GM18505 (cell line): ENCODE results near the gene MEIS3.
"Not testable (repeated sequence)": the region's sequence is repeated elsewhere in the genome, so short reads cannot be mapped to it uniquely, and the experiment has no call there.

Experiments used
- ATAC-seq: cut with Tn5 transposase; IDR thresholded peaks from one replicate; pipeline ENCODE4 v1.9.1; 2021; ENCODE audit not compliant: unreplicated experiment
- POLR2A ChIP-seq: IDR thresholded peaks from 4 replicates; pipeline ENCODE4 v1.6.1; 2011; ENCODE audit warnings: borderline replicate concordance; ENCODE audit not compliant: insufficient read depth, insufficient read length; ENCODE audit errors: extremely low read depth

MEIS3 gene

GRCh38 chr19:47405197-47405550 is 14.2 kb downstream of the MEIS3 start:
- TF ChIP-seq POLR2A: no peak
- ATAC-seq: no peak

DNA sequence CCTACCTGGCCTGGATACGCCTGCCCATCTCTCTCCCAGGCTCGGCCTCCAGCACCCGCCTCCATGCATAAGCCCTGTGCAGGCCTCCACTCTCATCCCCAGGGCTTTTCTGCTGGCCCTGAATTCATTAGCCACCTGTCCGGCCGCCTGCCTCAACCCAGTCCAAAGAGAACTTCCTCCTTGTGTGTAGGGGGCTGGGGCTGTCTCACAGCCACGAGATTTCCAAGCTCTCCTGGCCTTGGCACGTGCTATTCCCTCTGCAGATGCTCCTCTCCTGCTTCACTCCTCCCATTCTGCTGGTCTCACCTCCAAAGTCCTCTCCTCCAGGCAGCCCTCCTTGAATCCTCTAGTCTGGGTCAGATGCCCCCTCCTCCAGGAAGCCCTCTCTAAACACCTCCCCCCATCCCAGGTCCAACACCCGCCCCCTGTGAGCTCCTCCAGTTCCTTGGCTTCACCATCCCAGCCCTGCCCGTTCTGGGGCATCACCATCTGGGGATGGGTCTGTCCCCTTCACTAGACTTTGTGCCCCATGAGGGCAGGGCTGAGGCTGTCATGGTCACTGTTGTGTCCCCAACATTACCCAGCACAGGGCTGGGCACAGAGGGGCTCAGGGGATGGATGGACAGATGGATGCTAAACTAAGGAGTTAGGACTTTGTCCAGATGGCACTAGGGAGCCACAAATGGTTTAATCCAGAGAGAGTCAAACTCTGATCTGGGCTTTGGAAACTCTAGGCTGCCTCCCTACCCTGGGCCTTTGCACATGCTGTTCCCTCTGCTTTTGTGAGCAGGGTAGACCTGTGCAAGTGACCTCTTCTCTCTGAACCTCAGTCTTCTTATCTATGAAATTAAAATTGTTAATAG is 14.8 kb downstream of the MEIS3 start:
- ATAC-seq: no peak
- TF ChIP-seq POLR2A: no peak

DNA sequence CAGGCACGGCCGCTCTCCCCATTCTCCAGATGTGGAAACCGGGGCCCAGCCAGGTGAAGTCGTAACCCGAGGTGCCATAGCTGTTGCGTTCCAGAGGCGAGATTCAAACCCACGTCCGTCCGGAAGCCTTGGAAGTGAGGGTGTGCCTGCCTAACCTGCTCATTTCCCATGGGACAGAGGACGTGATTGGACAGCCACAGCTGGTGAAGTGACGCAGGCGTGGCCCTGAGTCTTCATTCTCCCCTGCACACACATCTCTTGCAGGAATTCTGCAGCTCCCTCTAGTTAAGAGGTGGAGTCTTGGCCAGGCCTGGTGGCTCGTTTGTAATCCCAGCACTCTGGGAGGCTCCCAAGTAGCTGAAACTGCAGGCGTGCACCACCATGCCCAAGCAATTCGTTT is 16.8 kb downstream of the MEIS3 start:
- no peak for TF ChIP-seq POLR2A
- no peak for ATAC-seq

GRCh38 chr19:47398707-47399597 is 20.4 kb downstream of the MEIS3 start:
- ATAC-seq: no peak
- TF ChIP-seq POLR2A: no peak

GRCh38 chr19:47391510-47392223 is 27.7 kb downstream of the MEIS3 start:
- no peak for ATAC-seq
- TF ChIP-seq POLR2A: no peak

DNA sequence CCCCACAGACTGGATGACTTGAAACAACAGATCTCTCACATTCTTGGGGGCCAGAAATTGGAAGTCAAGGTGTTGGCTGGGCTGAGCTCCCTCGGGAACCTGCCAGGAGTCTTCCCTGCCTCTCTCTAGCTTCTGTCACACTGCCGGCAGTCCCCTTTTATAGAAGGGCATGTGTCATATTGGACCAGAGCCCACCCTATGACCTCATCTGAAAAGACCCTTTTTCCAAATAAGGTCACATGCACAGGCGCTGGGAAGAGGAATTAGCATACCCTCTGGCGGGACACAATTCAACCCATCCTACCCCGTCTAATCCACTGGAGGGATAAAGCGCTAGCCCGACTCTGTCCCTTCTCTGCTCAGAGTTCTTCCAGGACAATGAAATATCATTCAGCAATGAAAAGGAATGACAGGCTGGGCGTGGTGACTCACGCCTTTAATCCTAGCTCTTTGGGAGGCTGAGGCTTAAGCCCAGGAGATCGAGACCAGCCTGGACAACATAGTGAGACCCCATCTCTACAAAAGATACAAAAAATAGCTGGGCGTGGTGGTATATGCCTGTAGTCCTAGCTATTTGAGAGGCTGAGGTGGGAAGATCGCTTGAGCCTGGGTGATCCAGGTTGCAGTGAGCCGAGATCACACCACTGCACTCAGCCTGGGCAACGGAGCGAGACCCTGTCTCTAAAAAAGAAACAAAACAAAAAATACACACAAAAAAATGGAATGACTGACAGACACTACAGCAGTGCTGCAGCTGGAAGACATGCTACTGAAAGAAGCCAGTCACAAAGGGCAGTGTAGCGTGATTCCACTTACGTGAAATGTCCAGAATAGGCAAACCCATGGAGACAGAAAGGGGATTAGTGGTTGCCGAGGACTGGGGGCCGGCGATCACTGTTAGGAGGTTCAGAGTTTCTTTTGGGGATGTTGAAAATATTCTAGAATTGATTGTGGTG is 28.5 kb downstream of the MEIS3 start:
- ATAC-seq: no peak

GRCh38 chr19:47389150-47389556 is 30.2 kb downstream of the MEIS3 start:
- ATAC-seq: no peak
- no peak for TF ChIP-seq POLR2A

More for the DNA sequence above, 28.5 kb downstream of the MEIS3 start:
- TF ChIP-seq POLR2A: no peak

- not testable (repeated sequence) for ATAC-seq
Measured at GRCh38 chr19:47388721-47389120, 30.6 kb downstream of the MEIS3 start.

- not testable (repeated sequence) for ATAC-seq
Measured at GRCh38 chr19:47387623-47388022, 31.7 kb downstream of the MEIS3 start.

- not testable (repeated sequence) for ATAC-seq
Measured at GRCh38 chr19:47386582-47386981, 32.7 kb downstream of the MEIS3 start.

- not testable (repeated sequence) for ATAC-seq
Measured at GRCh38 chr19:47384533-47384932, 34.8 kb downstream of the MEIS3 start.

DNA sequence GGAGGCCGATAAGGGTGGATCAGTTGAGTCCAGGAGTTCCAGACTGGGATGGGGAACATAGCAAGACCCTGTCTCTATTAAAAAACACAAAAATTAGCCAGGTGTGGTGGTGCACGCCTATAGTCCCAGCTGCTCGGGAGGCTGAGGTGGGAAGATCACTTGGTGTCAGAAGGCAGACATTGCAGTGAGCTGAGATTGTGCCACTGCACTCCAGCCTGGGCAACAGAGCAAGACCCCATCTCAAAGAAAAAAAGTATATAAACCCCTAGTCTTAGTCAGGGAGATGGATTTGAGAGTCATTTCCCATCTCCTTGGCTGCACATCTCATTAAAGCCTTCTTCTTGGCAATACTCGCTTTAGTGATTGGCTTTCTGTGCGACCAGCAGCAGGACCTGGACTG is 35.4 kb downstream of the MEIS3 start:
- ATAC-seq: not testable (repeated sequence)

- TF ChIP-seq POLR2A: no peak
- ATAC-seq: no peak
Measured at GRCh38 chr19:47381653-47382279, 37.6 kb downstream of the MEIS3 start.

GRCh38 chr19:47381121-47381520 is 38.2 kb downstream of the MEIS3 start:
- no peak for ATAC-seq
- no peak for TF ChIP-seq POLR2A
